Activated T-cell treated with anti-CD3 and anti-CD28 coated beads, Interleukin-2, amount 50 U/mL, for 72 hours (primary cell): ENCODE results near the gene CPSF2. TPM values are rescaled to one million over a fixed set of nuclear protein-coding genes. Genes with fewer than 3 reads are reported as not detected.
"Not testable (repeated sequence)": the region's sequence is repeated elsewhere in the genome, so short reads cannot be mapped to it uniquely, and the experiment has no call there.

Experiments used
- ATAC-seq, 2 donors: fragments of 150-1000 bp; cut with Tn5 transposase; replicated peaks in 1 of 2; 2 replicates each; pipeline ENCODE4 v1.10.0; 2021; ENCODE audit warnings: moderate library complexity in 2 of 2, mild to moderate bottlenecking in 1 of 2
- DNase-seq, 2 donors: peaks; one replicate each; pipeline ENCODE4 v3.0.0; 2021 to 2022; ENCODE audit warnings: mixed read lengths in 1 of 2
- H3K27ac Mint-ChIP-seq: one replicate; pipeline ENCODE4 v1.8.0; 2022; ENCODE audit warnings: mild to moderate bottlenecking, moderate library complexity, mixed read lengths
- H3K27me3 Mint-ChIP-seq: one replicate; pipeline ENCODE4 v1.8.0; 2022; ENCODE audit warnings: low read depth, mixed read lengths
- H3K36me3 Mint-ChIP-seq, 2 donors: one replicate each; pipeline ENCODE4 v1.8.0; 2022; ENCODE audit warnings: mixed read lengths in 2 of 2, mild to moderate bottlenecking in 1 of 2; ENCODE audit not compliant: insufficient read depth in 2 of 2
- H3K4me1 Mint-ChIP-seq: one replicate; pipeline ENCODE4 v1.8.0; 2022; ENCODE audit warnings: low read depth, mixed read lengths
- H3K4me3 Mint-ChIP-seq, 2 donors: one replicate each; pipeline ENCODE4 v1.8.0; 2022; ENCODE audit warnings: mild to moderate bottlenecking in 2 of 2, mixed read lengths in 2 of 2, moderate library complexity in 2 of 2
- H3K9me3 Mint-ChIP-seq, 2 donors: one replicate each; pipeline ENCODE4 v1.8.0; 2022; ENCODE audit warnings: mixed read lengths in 2 of 2
- total RNA-seq, 2 donors: library from RNA; stranded (reverse); gene quantifications; one replicate each; pipeline ENCODE4 v1.2.3, GENCODE V29; 2022

Gene CPSF2
- total RNA-seq, 2 donors from 2014 or later, result 72.1 to 81.7 TPM

DNA sequence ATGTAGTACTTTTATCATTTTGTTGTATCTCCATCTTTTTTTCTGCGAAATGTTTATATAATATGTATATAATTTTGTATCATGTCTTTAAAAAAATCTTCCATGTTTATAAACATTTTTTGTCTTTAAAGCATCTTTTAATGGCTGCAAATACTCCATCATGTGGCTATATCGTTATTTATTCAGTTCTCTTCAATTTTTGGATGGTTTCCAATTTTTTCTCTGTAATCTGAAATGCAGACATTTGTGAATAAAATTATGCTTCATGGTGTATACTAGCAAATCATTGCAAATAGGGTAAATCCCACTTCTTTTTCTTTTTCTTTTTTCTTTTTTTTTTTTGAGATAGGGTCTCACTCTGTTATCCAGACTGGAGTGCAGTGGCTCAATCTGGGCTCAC, 54.0 kb downstream of the CPSF2 start:
- ATAC-seq, result no peak
- H3K27ac Mint-ChIP-seq, result no peak overlapping the region

DNA sequence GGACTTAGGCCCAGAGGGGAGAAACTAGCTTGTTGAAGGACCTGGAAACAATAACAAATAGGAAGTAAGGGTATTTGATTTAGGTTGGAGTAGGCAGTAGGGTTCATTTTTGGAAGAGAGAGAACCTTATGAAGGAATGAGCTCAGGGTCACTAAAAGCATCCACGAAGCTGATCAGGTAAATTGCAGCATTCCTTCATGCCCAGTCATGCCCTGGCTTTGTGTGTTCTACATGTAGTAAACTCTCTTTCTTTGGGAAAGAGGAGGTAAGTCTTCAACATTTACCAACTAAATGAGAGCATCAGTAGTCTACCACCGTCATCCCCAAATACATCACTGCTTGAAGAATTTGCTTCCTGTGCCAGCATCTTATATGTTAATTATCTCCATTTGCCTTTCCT, 54.7 kb downstream of the CPSF2 start:
- DNase-seq (no peak), ATAC-seq (no peak)
- H3K9me3 Mint-ChIP-seq, result no peaks in the 10 kb centered on the region
- H3K27me3 Mint-ChIP-seq, result no peaks in the 10 kb centered on the region
- peaks cover 0 to 4% of the 10 kb centered on the region in 2 donors for H3K36me3 Mint-ChIP-seq
- H3K4me3 Mint-ChIP-seq, result no peak overlapping the region
- no peaks in the 10 kb centered on the region for H3K4me1 Mint-ChIP-seq
- no peak overlapping the region for H3K27ac Mint-ChIP-seq

More for the DNA sequence above, 54.0 kb downstream of the CPSF2 start:
- Mint-ChIP-seq H3K4me1 (no peaks in the 10 kb centered on the region), H3K27me3 (no peaks in the 10 kb centered on the region), H3K36me3 (peaks cover 0 to under 1% of the 10 kb centered on the region in 2 donors), H3K4me3 (no peak overlapping the region), H3K9me3 (no peaks in the 10 kb centered on the region)
- DNase-seq, result no peak

DNA sequence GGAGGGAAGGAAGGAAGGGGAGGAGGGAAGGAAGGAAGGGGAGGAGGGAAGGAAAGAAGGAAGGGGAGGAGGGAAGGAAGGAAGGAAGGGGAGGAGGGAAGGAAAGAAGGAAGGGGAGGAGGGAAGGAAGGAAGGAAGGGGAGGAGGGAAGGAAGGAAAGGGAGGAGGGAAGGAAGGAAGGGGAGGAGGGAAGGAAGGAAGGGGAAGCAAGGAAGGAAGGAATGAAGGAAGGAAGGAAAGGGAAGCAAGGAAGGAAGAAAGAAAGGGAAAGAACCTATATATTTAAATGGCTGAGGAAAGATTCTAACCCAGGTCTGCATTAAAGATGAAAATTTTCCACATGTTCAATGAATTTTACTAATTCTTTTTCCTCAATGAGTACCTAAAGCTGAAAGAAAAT, 57.4 kb downstream of the CPSF2 start:
- not testable (repeated sequence) for H3K9me3 Mint-ChIP-seq, H3K27ac Mint-ChIP-seq, H3K4me3 Mint-ChIP-seq, ATAC-seq, DNase-seq, H3K4me1 Mint-ChIP-seq, H3K36me3 Mint-ChIP-seq, H3K27me3 Mint-ChIP-seq

DNA sequence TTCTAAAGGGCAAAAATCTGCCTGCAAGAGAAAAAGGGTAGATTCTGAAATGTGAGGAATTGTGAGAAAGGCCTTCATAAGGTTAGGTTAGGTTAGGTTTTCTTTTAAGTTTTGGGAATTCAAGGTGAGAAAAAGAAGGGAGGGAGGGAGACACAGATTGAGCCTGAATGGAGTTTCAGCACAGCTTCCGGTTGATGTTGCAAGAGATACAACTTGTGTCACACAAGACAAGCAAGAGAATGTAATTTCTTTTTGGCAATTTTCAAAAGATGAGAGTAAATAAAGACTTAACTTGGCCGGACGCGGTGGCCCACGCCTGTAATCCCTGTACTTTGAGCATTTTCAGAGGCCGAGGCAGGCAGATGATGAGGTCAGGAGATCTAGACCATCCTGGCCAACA, 63.8 kb downstream of the CPSF2 start:
- no peak for ATAC-seq
- Mint-ChIP-seq H3K27ac (no peak overlapping the region), H3K4me3 (no peak overlapping the region), H3K9me3 (peaks cover 0 to 5% of the 10 kb centered on the region in 2 donors), H3K27me3 (no peaks in the 10 kb centered on the region), H3K36me3 (peaks cover 3 to 6% of the 10 kb centered on the region in 2 donors), H3K4me1 (no peaks in the 10 kb centered on the region)
- DNase-seq, result no peak

DNA sequence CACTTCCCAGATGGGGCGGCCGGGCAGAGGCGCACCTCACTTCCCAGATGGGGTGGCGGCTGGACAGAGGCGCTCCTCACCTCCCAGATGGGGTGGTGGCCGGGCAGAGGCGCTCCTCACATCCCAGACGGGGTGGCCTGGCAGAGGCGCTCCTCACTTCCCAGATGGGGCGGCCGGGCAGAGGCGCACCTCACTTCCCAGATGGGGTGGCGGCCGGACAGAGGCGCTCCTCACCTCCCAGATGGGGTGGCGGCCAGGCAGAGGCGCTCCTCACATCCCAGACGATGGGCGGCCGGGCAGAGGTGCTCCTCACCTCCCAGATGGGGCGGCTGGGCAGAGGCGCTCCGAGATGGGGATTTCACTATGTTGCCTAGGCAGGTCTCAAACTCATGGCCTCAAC, 65.8 kb downstream of the CPSF2 start:
- not testable (repeated sequence) for H3K27ac Mint-ChIP-seq, H3K9me3 Mint-ChIP-seq

DNA sequence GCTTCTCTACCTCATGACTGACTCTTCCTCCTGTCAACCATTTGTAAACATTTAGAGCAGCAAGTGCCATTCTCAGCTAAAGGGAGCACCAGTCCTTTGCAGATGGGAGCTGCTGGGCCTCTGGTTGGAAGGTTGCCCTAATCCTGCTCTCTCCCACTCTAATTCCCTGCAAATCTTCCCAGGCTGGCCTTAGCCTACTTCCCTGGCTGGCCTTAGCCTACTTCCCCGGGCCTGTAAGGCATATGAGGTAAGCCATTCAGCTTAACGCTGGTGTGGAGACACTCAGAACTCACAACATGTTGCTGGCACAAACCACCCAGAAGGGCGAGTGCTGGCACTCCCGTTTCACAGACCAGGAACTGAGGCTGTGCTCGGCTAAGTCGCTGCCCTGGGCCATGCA, 69.0 kb downstream of the CPSF2 start:
- H3K4me1 Mint-ChIP-seq, result no peaks in the 10 kb centered on the region
- peaks cover 0 to 5% of the 10 kb centered on the region in 2 donors for H3K9me3 Mint-ChIP-seq
- peaks cover 3% of the 10 kb centered on the region in 2 donors for H3K36me3 Mint-ChIP-seq
- no peak for ATAC-seq
- no peak overlapping the region for H3K27ac Mint-ChIP-seq
- no peak for DNase-seq
- H3K4me3 Mint-ChIP-seq, result no peak overlapping the region
- H3K27me3 Mint-ChIP-seq, result no peaks in the 10 kb centered on the region

More for the DNA sequence above, 65.8 kb downstream of the CPSF2 start:
- not testable (repeated sequence) for H3K36me3 Mint-ChIP-seq, H3K27me3 Mint-ChIP-seq, H3K4me3 Mint-ChIP-seq, H3K4me1 Mint-ChIP-seq, DNase-seq, ATAC-seq

DNA sequence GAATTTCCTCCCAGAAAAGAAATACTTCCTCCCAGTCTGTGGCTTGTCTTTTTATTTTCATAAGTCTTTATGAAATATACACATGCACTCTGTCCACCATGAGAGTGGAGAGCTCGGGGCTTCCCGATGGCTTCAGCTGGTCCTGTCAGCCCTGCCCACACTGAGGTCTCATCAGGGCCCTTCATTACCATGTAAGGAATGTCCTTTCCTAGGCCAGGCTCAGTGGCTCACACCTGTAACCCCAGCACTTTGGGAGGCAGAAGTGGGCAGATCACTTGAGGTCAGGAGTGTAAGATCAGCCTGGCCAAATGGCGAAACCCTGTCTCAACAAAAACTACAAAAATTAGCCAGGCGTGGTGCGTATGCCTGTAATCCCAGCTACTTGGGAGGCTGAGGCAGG, 77.0 kb downstream of the CPSF2 start:
- no peak for ATAC-seq
- H3K36me3 Mint-ChIP-seq, result no peaks in the 10 kb centered on the region
- peaks cover 15% of the 10 kb centered on the region for H3K27me3 Mint-ChIP-seq
- DNase-seq, result no peak
- H3K4me3 Mint-ChIP-seq, result no peak overlapping the region
- H3K27ac Mint-ChIP-seq, result no peak overlapping the region
- no peaks in the 10 kb centered on the region for H3K9me3 Mint-ChIP-seq
- H3K4me1 Mint-ChIP-seq, result peaks cover 4% of the 10 kb centered on the region

DNA sequence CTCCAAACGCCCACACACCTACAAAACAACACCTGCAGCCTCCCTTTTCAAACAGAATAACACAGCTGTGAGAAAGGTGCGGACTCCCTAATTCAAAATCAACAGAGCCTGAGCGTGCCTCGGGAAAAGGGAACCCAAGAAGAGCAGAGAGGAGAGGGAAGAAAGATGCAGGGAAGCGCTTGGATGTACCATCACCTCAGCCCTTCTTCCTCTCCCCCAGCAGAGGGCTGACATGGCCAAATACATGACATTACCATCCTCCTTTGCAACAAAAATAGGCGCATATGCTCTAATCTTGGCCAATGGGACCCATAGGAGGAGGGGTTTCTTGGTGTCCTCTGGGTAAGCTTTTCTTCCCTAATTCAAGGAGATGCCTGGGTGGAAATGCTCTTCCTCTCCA, 78.0 kb downstream of the CPSF2 start:
- no peaks in the 10 kb centered on the region for H3K9me3 Mint-ChIP-seq
- no peak overlapping the region for H3K4me3 Mint-ChIP-seq
- H3K36me3 Mint-ChIP-seq, result no peaks in the 10 kb centered on the region
- no peak overlapping the region for H3K27ac Mint-ChIP-seq
- DNase-seq (no peak), ATAC-seq (no peak)
- H3K27me3 Mint-ChIP-seq, result peaks cover 20% of the 10 kb centered on the region
- H3K4me1 Mint-ChIP-seq, result peaks cover 4% of the 10 kb centered on the region

DNA sequence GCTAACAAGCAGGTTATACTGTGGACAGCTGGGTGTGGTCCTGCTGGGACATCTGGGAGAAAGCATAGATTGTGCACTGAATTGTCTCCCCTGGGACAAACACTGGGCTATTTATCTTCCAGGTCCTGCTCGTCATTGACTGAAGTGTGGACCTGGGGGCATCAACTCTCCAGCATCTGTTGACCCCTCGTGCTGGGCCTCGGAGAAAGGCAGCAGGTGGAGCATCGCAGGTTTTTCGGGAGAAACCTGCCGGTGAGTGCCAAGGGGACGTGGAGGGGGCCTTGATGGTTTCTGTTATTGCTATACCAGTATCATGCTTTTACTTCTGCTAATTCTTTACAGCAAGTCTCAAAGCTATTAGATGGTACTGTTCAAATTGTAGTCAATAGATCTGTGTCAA, 81.3 kb downstream of the CPSF2 start:
- Mint-ChIP-seq H3K4me1 (peaks cover 4% of the 10 kb centered on the region), H3K27ac (no peak overlapping the region), H3K27me3 (peaks cover 20% of the 10 kb centered on the region), H3K36me3 (no peaks in the 10 kb centered on the region), H3K4me3 (no peak overlapping the region), H3K9me3 (no peaks in the 10 kb centered on the region)
- DNase-seq (no peak), ATAC-seq (no peak)

DNA sequence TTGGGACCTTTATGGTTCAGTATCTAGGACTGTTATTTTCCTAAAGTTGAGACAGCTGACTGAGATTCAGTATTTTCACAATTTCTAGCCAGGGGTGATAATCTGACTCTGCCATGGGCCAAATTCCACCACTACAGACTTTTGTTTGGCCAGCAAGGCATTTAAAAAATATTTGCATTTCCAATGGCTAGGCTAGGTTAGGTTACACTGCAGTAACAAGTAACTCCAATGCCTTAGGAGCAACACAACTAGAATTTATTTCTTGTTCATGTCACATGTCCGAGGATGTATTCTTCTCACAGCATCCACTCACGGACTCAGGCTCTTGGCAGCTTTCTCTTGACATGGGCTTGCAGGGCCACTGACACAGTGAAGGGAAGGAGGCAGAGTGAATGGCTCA, 83.0 kb downstream of the CPSF2 start:
- DNase-seq, result no peak
- peaks cover 0 to 3% of the 10 kb centered on the region in 2 donors for H3K36me3 Mint-ChIP-seq
- no peak overlapping the region for H3K27ac Mint-ChIP-seq
- H3K4me3 Mint-ChIP-seq, result no peak overlapping the region
- ATAC-seq, result no peak
- H3K27me3 Mint-ChIP-seq, result peaks cover 24% of the 10 kb centered on the region
- H3K9me3 Mint-ChIP-seq, result no peaks in the 10 kb centered on the region
- H3K4me1 Mint-ChIP-seq, result no peaks in the 10 kb centered on the region

DNA sequence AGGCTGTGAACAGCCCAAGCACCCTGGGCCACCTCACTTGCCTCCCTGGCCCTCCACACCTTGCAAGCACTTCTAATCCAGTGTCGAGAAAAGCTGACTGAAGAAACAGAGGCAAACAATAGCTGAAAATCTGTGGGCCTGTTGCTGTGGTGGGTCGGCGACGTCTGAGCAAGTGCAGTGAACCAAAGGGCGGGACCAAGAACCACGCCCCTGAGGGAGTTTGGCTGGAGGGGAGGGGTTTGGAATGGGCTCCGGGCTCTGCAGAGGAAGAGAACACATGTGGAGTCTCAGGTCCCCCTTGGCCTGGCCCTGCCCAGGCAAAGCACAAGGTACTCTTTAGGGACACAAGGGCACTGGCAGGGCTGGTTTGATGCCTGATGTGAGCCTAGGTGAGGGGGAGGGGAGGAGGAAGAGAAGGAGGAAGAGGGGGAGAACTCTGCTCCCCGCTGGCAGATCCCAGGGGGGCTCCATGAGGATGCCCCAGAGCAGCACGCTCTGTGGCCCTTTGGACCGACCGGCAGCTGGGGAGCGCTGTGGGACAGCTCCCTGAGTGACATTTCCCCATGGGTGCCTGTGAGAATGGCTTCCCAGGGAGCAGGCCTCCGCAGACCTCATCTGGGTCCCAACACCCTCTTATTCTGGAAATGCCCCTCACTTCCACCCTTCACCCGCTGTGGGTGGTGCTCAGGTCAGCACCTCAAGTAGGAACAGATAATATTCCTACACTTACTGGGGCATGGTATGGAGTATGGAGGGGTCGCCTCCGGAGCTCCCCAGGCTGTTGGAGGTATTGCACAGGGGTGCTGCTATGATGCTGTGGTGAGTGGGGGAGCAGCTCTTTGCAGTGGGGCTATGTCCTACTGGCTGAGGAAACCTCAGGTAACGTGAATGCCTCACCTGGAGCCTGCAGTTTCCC, 85.5 kb downstream of the CPSF2 start:
- no peak overlapping the region for H3K27ac Mint-ChIP-seq
- ATAC-seq (no peak), DNase-seq (no peak)
- H3K36me3 Mint-ChIP-seq, result peaks cover 6 to 10% of the 10 kb centered on the region in 2 donors
- peaks cover 0 to 10% of the 10 kb centered on the region in 2 donors for H3K9me3 Mint-ChIP-seq
- no peak overlapping the region for H3K4me3 Mint-ChIP-seq
- H3K27me3 Mint-ChIP-seq, result peaks cover 20% of the 10 kb centered on the region
- H3K4me1 Mint-ChIP-seq, result no peaks in the 10 kb centered on the region

DNA sequence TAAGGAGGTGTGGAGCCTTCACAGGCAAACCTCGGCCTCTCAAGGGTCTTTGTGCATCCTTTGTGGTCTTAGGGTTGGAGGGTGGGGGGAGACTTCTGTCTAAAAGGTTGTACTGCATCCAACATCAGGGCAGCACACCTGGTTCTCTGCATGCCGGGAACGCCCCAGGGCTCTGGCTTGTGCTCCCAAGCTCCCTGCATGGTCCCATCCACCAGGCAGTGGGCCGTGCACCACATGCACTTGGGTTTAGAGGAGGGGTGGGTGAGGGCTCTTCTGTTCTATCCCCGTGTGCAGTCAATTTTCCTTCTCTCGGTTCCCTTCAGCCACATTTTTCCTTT, 86.1 kb downstream of the CPSF2 start:
- Mint-ChIP-seq H3K9me3 (peaks cover under 1 to 12% of the 10 kb centered on the region in 2 donors), H3K36me3 (peaks cover 6 to 11% of the 10 kb centered on the region in 2 donors), H3K4me3 (no peak overlapping the region), H3K4me1 (no peaks in the 10 kb centered on the region), H3K27me3 (peaks cover 14% of the 10 kb centered on the region), H3K27ac (no peak overlapping the region)
- ATAC-seq (no peak), DNase-seq (no peak)

DNA sequence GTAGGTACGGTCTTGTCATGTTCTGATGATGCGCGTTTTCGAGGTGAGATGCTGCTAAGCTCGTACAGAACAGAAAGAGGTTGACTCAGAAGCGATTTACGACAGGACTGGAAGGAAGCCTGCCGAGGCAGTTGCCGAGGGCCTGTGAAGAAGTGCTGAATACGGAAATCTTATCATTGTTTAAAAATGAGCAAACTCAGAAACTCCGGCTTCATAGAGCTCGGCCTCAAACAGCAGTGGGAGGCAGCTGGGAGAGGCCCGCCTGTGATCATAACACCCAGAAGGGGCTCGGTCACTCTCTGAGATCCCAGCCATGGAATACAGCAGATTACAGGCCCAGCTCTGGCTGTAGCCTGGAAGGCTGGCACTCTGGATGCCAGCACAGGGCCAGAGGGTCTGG, 87.4 kb downstream of the CPSF2 start:
- no peak for DNase-seq
- H3K4me1 Mint-ChIP-seq, result no peaks in the 10 kb centered on the region
- H3K27ac Mint-ChIP-seq, result no peak overlapping the region
- H3K27me3 Mint-ChIP-seq, result peaks cover 7% of the 10 kb centered on the region
- no peak for ATAC-seq
- peaks cover 8 to 19% of the 10 kb centered on the region in 2 donors for H3K36me3 Mint-ChIP-seq
- H3K4me3 Mint-ChIP-seq, result no peak overlapping the region
- peaks cover 7 to 16% of the 10 kb centered on the region in 2 donors for H3K9me3 Mint-ChIP-seq

DNA sequence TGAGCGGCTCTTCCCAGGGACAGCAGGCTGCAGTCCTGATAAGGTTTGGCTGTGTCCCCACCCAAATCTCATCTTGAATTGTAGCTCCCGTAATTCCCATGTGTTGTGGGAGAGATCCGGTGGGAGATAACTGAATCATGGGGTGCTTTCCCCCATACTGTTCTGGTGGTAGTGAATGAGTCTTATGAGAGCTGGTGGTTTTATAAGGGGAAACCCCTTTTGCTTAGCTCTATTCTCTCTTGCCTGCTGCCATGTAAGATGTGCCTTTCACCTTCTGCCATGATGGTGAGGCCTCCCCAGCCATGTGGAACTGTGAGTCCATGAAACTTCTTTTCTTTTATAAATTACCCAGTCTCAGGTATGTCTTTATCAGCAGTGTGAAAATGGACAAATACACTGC, 91.4 kb downstream of the CPSF2 start:
- not testable (repeated sequence) for DNase-seq, ATAC-seq, H3K4me1 Mint-ChIP-seq, H3K27ac Mint-ChIP-seq, H3K4me3 Mint-ChIP-seq
- H3K36me3 Mint-ChIP-seq, result peaks cover 11 to 22% of the 10 kb centered on the region in 2 donors
- peaks cover 19% of the 10 kb centered on the region for H3K27me3 Mint-ChIP-seq
- peaks cover 7 to 19% of the 10 kb centered on the region in 2 donors for H3K9me3 Mint-ChIP-seq
